NCI-H2029 treated with DMSO at 0.1 percent for 48 hours (cell line): ENCODE results near the gene ZFHX3.
A peak's percentile ranks its signal among the peaks of the same experiment; 100 is the strongest.
"Not testable (repeated sequence)": the region's sequence is repeated elsewhere in the genome, so short reads cannot be mapped to it uniquely, and the experiment has no call there.

Source experiments
- DNase-seq: peaks from one replicate; lab custom pipeline; 2025; lab: John Stamatoyannopoulos, UW

The ZFHX3 gene

GRCh38 chr16:72996291-72997062 lies 51.5 kb downstream of the ZFHX3 start:
- DNase-seq = no peak

- DNase-seq = not testable (repeated sequence)
These were observed 52.1 kb downstream of the ZFHX3 start for GRCh38 chr16:72995882-72996270.

GRCh38 chr16:72995151-72995881 lies 52.6 kb downstream of the ZFHX3 start:
- DNase-seq = no peak

GRCh38 chr16:72992142-72992601 lies 55.8 kb downstream of the ZFHX3 start:
- DNase-seq = no peak

GRCh38 chr16:72991644-72992043 lies 56.3 kb downstream of the ZFHX3 start:
- DNase-seq = no peak

GRCh38 chr16:72991211-72991610 lies 56.7 kb downstream of the ZFHX3 start:
- no peak for DNase-seq

GRCh38 chr16:72990571-72990970 lies 57.4 kb downstream of the ZFHX3 start:
- no peak for DNase-seq

- DNase-seq = peak; percentile 1
These were observed 58.1 kb downstream of the ZFHX3 start for GRCh38 chr16:72989579-72990551.

GRCh38 chr16:72989203-72989578 lies 58.7 kb downstream of the ZFHX3 start:
- not testable (repeated sequence) for DNase-seq

- no peak for DNase-seq
These were observed 59.4 kb downstream of the ZFHX3 start for GRCh38 chr16:72988569-72988968.

- DNase-seq = no peak
These were observed 60.4 kb downstream of the ZFHX3 start for GRCh38 chr16:72987480-72987901.

- no peak for DNase-seq
These were observed 61.9 kb downstream of the ZFHX3 start for GRCh38 chr16:72985995-72986394.

GRCh38 chr16:72985148-72985941 lies 62.6 kb downstream of the ZFHX3 start:
- DNase-seq = no peak

GRCh38 chr16:72983728-72984350 lies 64.1 kb downstream of the ZFHX3 start:
- DNase-seq = no peak

- DNase-seq = no peak
These were observed 64.7 kb downstream of the ZFHX3 start for GRCh38 chr16:72983241-72983640.

- DNase-seq = no peak
These were observed 68.0 kb downstream of the ZFHX3 start for GRCh38 chr16:72979974-72980373.

GRCh38 chr16:72978212-72978611 lies 69.7 kb downstream of the ZFHX3 start:
- DNase-seq = no peak

- no peak for DNase-seq
These were observed 70.8 kb downstream of the ZFHX3 start for GRCh38 chr16:72977127-72977526.

GRCh38 chr16:72976438-72977064 lies 71.4 kb downstream of the ZFHX3 start:
- DNase-seq = no peak

GRCh38 chr16:72975809-72976437 lies 72.0 kb downstream of the ZFHX3 start:
- DNase-seq = no peak
